ENCODE data around the gene HMCN1.

The HMCN1 gene

GRCh38 chr1:186046437-186047211 is 312.4 kb downstream of the HMCN1 start:
- H3K79me2 ChIP-seq (ENCODE audit: insufficient read depth, low read length) = no peaks in the 10 kb centered on the region
- H3K9me3 ChIP-seq (ENCODE audit: low read length) = no peaks in the 10 kb centered on the region
- TF ChIP-seq CTCF (IDR thresholded peaks at IDR 0.05; ENCODE audit: low read length) = no peak
- no peak for TF ChIP-seq EZH2 (IDR thresholded peaks at IDR 0.05; ENCODE audit: borderline replicate concordance, low read length)

DNA sequence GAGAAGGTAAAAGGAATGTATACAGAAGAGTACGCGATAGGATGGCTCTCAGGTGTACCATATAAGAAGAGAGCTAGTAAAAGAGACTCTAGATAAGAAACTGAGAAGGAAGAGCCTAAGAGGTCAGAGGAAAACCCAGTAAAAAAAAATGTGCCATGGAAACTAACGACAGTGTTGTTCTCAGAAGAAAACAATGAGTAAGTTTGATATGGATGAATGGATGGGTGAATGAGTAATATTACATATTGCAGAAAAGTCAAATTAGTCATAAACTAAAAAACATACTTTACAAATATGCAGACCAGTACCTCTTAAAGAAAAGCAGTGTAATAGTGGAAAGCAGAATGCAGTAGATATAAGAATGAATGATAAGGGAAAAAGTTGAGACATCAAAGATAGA is 316.2 kb downstream of the HMCN1 start:
- no peaks in the 10 kb centered on the region for H3K27me3 ChIP-seq (ENCODE audit: insufficient read depth, low read length)
- no peak overlapping the region for H3K4me3 ChIP-seq (ENCODE audit: low read depth, low read length, poor library complexity, severe bottlenecking)
- TF ChIP-seq EZH2 (IDR thresholded peaks at IDR 0.05; ENCODE audit: borderline replicate concordance, low read length) (no peak), CTCF (IDR thresholded peaks at IDR 0.05; ENCODE audit: low read length) (no peak)
- H3K27ac ChIP-seq (ENCODE audit: low read depth, low read length, poor library complexity, severe bottlenecking) = no peak overlapping the region
- no peak overlapping the region for H3K4me2 ChIP-seq (ENCODE audit: low read length)
- no peaks in the 10 kb centered on the region for H3F3A ChIP-seq (ENCODE audit: insufficient read depth, low read length)
- no peaks in the 10 kb centered on the region for H3K9me3 ChIP-seq (ENCODE audit: low read length)
- H3K9me2 ChIP-seq (ENCODE audit: low read depth, low read length) = no peaks in the 10 kb centered on the region
- no peak overlapping the region for H2AFZ ChIP-seq (ENCODE audit: low read length)
- H3K79me2 ChIP-seq (ENCODE audit: insufficient read depth, low read length) = no peaks in the 10 kb centered on the region
- no peaks in the 10 kb centered on the region for H3K36me3 ChIP-seq (ENCODE audit: insufficient read depth, low read length)
- no peak overlapping the region for H3K9ac ChIP-seq (ENCODE audit: low read length)
- H4K20me1 ChIP-seq (ENCODE audit: insufficient read depth, low read length) = no peaks in the 10 kb centered on the region
- H3K4me1 ChIP-seq (ENCODE audit: insufficient read depth, low read length, severe bottlenecking) = no peaks in the 10 kb centered on the region

More at GRCh38 chr1:186046437-186047211, 312.4 kb downstream of the HMCN1 start:
- no peaks in the 10 kb centered on the region for H3K4me1 ChIP-seq (ENCODE audit: insufficient read depth, low read length, severe bottlenecking)
- H2AFZ ChIP-seq (ENCODE audit: low read length) = no peak overlapping the region
- no peak overlapping the region for H3K27ac ChIP-seq (ENCODE audit: low read depth, low read length, poor library complexity, severe bottlenecking)
- H3F3A ChIP-seq (ENCODE audit: insufficient read depth, low read length) = no peaks in the 10 kb centered on the region
- no peaks in the 10 kb centered on the region for H3K9me2 ChIP-seq (ENCODE audit: low read depth, low read length)
- H4K20me1 ChIP-seq (ENCODE audit: insufficient read depth, low read length) = no peaks in the 10 kb centered on the region
- no peak overlapping the region for H3K4me2 ChIP-seq (ENCODE audit: low read length)
- no peak overlapping the region for H3K4me3 ChIP-seq (ENCODE audit: low read depth, low read length, poor library complexity, severe bottlenecking)
- no peak overlapping the region for H3K9ac ChIP-seq (ENCODE audit: low read length)
- H3K27me3 ChIP-seq (ENCODE audit: insufficient read depth, low read length) = no peaks in the 10 kb centered on the region
- H3K36me3 ChIP-seq (ENCODE audit: insufficient read depth, low read length) = no peaks in the 10 kb centered on the region

DNA sequence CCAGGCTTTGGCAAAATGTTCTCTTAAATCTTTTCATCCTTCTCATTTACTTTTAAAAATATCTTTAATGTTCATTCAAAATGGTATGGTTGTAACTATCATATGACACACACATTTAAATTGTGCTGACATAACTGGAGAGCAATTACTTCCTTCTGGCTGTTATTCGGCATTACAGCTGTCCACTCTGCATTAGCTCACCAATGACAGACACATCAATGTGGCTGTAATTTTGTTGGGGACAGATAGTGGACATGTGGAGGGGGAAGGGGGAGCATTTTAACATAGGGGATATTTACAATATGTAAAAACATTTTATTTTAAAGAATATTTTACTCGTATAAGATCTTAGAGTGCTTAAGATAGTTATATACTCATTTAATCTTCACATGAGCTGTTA is 319.8 kb downstream of the HMCN1 start:
- H4K20me1 ChIP-seq (ENCODE audit: insufficient read depth, low read length) = no peaks in the 10 kb centered on the region
- no peaks in the 10 kb centered on the region for H3K27me3 ChIP-seq (ENCODE audit: insufficient read depth, low read length)
- H3F3A ChIP-seq (ENCODE audit: insufficient read depth, low read length) = no peaks in the 10 kb centered on the region
- H3K9ac ChIP-seq (ENCODE audit: low read length) = no peak overlapping the region
- H3K4me3 ChIP-seq (ENCODE audit: low read depth, low read length, poor library complexity, severe bottlenecking) = no peak overlapping the region
- no peaks in the 10 kb centered on the region for H3K4me1 ChIP-seq (ENCODE audit: insufficient read depth, low read length, severe bottlenecking)
- no peak overlapping the region for H3K27ac ChIP-seq (ENCODE audit: low read depth, low read length, poor library complexity, severe bottlenecking)
- H3K79me2 ChIP-seq (ENCODE audit: insufficient read depth, low read length) = no peaks in the 10 kb centered on the region
- no peak for TF ChIP-seq EZH2 (IDR thresholded peaks at IDR 0.05; ENCODE audit: borderline replicate concordance, low read length)
- no peak for TF ChIP-seq CTCF (IDR thresholded peaks at IDR 0.05; ENCODE audit: low read length)
- no peak overlapping the region for H3K4me2 ChIP-seq (ENCODE audit: low read length)
- no peaks in the 10 kb centered on the region for H3K9me2 ChIP-seq (ENCODE audit: low read depth, low read length)
- no peaks in the 10 kb centered on the region for H3K9me3 ChIP-seq (ENCODE audit: low read length)
- no peak overlapping the region for H2AFZ ChIP-seq (ENCODE audit: low read length)
- H3K36me3 ChIP-seq (ENCODE audit: insufficient read depth, low read length) = no peaks in the 10 kb centered on the region
